NCI-H82 (cell line): ENCODE measurements around the gene HIGD1C.

Source experiments
- DNase-seq: peaks from one replicate; lab custom pipeline; 2025; lab: John Stamatoyannopoulos, UW

HIGD1C gene

GRCh38 chr12:50984586-50985298 is 32.4 kb downstream of the HIGD1C start:
- DNase-seq: peak; percentile 20

- DNase-seq: no peak
Observed at GRCh38 chr12:50985322-50985721, 33.0 kb downstream of the HIGD1C start.

- peak; percentile 80 for DNase-seq
Observed at GRCh38 chr12:50986966-50987737, 34.8 kb downstream of the HIGD1C start.

GRCh38 chr12:50988051-50988450 is 35.7 kb downstream of the HIGD1C start:
- DNase-seq: no peak

- DNase-seq: no peak
Observed at GRCh38 chr12:50988871-50989270, 36.5 kb downstream of the HIGD1C start.

GRCh38 chr12:50990147-50990727 is 37.9 kb downstream of the HIGD1C start:
- no peak for DNase-seq

GRCh38 chr12:50990791-50991190 is 38.4 kb downstream of the HIGD1C start:
- DNase-seq: no peak

- DNase-seq: no peak
Observed at GRCh38 chr12:50991291-50991690, 38.9 kb downstream of the HIGD1C start.

- DNase-seq: peak; percentile 13
Observed at GRCh38 chr12:50992819-50993218, 40.5 kb downstream of the HIGD1C start.

GRCh38 chr12:50999093-50999492 is 46.7 kb downstream of the HIGD1C start:
- no peak for DNase-seq

- no peak for DNase-seq
Observed at GRCh38 chr12:51000245-51000644, 47.9 kb downstream of the HIGD1C start.

GRCh38 chr12:51001799-51002198 is 49.5 kb downstream of the HIGD1C start:
- no peak for DNase-seq

GRCh38 chr12:51004504-51004903 is 52.2 kb downstream of the HIGD1C start:
- no peak for DNase-seq

- DNase-seq: no peak
Observed at GRCh38 chr12:51005030-51005429, 52.7 kb downstream of the HIGD1C start.

- no peak for DNase-seq
Observed at GRCh38 chr12:51005671-51006070, 53.3 kb downstream of the HIGD1C start.

GRCh38 chr12:51008329-51009055 is 56.1 kb downstream of the HIGD1C start:
- DNase-seq: peak; percentile 87

- DNase-seq: no peak
Observed at GRCh38 chr12:51009056-51009440, 56.7 kb downstream of the HIGD1C start.

- peak; percentile 99 for DNase-seq
Observed at GRCh38 chr12:51011955-51012354, 59.6 kb downstream of the HIGD1C start.

- peak; percentile 87 for DNase-seq
Observed at GRCh38 chr12:51012570-51013236, 60.4 kb downstream of the HIGD1C start.

- DNase-seq: peak; percentile 18
Observed at GRCh38 chr12:51013441-51013840, 61.1 kb downstream of the HIGD1C start.

- peak; percentile 40 for DNase-seq
Observed at GRCh38 chr12:51014467-51014866, 62.1 kb downstream of the HIGD1C start.

- no peak for DNase-seq
Observed at GRCh38 chr12:51017452-51017851, 65.1 kb downstream of the HIGD1C start.
